AG04450 (cell line): ENCODE results near the gene KIF4B. TPM values are rescaled to one million over a fixed set of nuclear protein-coding genes. Genes with fewer than 3 reads are reported as not detected.
"Not testable (repeated sequence)": the region's sequence is repeated elsewhere in the genome, so short reads cannot be mapped to it uniquely, and the experiment has no call there.

Source experiments
- CTCF ChIA-PET: fragments of 300-600, 350-600 bp; formaldehyde crosslinking; extraction: SDS; loops from one replicate; lab custom pipeline; 2022; ENCODE audit warnings: antibody characterized with exemption, inconsistent platforms; lab: Charles Lee
- POLR2A ChIA-PET: fragments of 350-600 bp; formaldehyde crosslinking; extraction: SDS; loops from one replicate; lab custom pipeline; 2021; ENCODE audit warnings: antibody characterized with exemption, inconsistent platforms; lab: Yijun Ruan, JAX
- DNase-seq: peaks from one replicate; pipeline ENCODE4 v3.0.0-alpha.2; 2011; ENCODE audit warnings: low read depth, low spot score
- H3K27ac ChIP-seq: one replicate; pipeline ENCODE4 v1.5.1; 2012; ENCODE audit warnings: low read depth, low read length, control low read depth
- H3K27me3 ChIP-seq: one replicate; pipeline ENCODE4 v1.6.0; 2012; ENCODE audit warnings: low read length; ENCODE audit not compliant: control insufficient read depth, insufficient read depth
- H3K4me3 ChIP-seq: 2 replicates; pipeline ENCODE4 v1.5.1; 2011; ENCODE audit warnings: mild to moderate bottlenecking, low read depth, low read length, control low read depth
- H3K9me3 ChIP-seq: 2 replicates; pipeline ENCODE4 v1.5.1; 2012; ENCODE audit warnings: low read length; ENCODE audit not compliant: control insufficient read depth, insufficient read depth
- CTCF ChIP-seq: IDR thresholded peaks from 2 replicates; pipeline ENCODE4 v1.5.1; 2011; ENCODE audit warnings: low read depth, low read length, control low read depth, inconsistent platforms
- polyA plus RNA-seq: library from polyadenylated mRNA; depleted of rRNA; stranded (reverse); fragments of >200 nt; gene quantifications from 2 replicates; pipeline ENCODE4 v1.2.3, GENCODE V29; 2011

The KIF4B gene
- polyA plus RNA-seq, 1 experiment, result 0.02 TPM

GRCh38 chr5:154977409-154977808, 36.1 kb upstream of the KIF4B start:
- DNase-seq, result no peak
- POLR2A ChIA-PET, result no interaction called here
- no peak for TF ChIP-seq CTCF
- no peak overlapping the region for H3K27ac ChIP-seq
- H3K27me3 ChIP-seq, result no peaks in the 10 kb centered on the region
- H3K9me3 ChIP-seq, result no peaks in the 10 kb centered on the region
- CTCF ChIA-PET, result no interaction called here
- H3K4me3 ChIP-seq, result no peak overlapping the region

GRCh38 chr5:154978294-154978693, 35.3 kb upstream of the KIF4B start:
- H3K9me3 ChIP-seq, POLR2A ChIA-PET, CTCF ChIA-PET, DNase-seq, H3K27me3 ChIP-seq, H3K4me3 ChIP-seq, H3K27ac ChIP-seq: not testable (repeated sequence)

GRCh38 chr5:154984946-154985516, 28.5 kb upstream of the KIF4B start:
- POLR2A ChIA-PET, result no interaction called here

DNA sequence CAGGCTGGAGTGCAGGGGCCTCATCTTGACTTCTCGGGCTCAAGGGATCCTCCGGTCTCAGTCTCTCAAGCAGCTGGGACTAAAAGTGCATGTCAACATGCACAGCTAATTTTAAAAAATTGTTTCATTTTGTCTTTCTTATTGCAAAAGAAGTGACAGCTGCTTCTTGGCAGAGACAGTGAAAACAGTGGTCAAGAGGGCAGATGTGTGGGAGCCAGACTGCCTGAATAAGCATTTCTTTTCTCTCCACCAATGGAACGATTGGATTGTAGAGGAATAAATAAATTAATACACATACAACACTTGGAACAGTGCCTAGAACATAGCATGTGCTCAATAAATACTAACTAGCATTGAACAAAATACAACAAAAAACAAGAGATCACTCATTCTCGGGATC, 27.4 kb upstream of the KIF4B start:
- Histone ChIP-seq H3K27me3 (peaks cover 2% of the 10 kb centered on the region), H3K4me3 (no peak overlapping the region), H3K9me3 (no peaks in the 10 kb centered on the region), H3K27ac (no peak overlapping the region)
- DNase-seq, result no peak
- TF ChIP-seq CTCF, result no peak
- ChIA-PET POLR2A (no interaction called here), CTCF (no interaction called here)

More at GRCh38 chr5:154984946-154985516, 28.5 kb upstream of the KIF4B start:
- H3K27ac ChIP-seq, result no peak overlapping the region
- H3K9me3 ChIP-seq, result no peaks in the 10 kb centered on the region
- TF ChIP-seq CTCF, result no peak
- DNase-seq, result no peak
- H3K4me3 ChIP-seq, result no peak overlapping the region
- peaks cover 2% of the 10 kb centered on the region for H3K27me3 ChIP-seq
- CTCF ChIA-PET, result interaction anchor here (1.0 to 1.1 kb wide), 2 partner anchors 13 to 17 kb away, joined by 3 to 5 read pairs; no protein-coding TSS in a partner anchor

DNA sequence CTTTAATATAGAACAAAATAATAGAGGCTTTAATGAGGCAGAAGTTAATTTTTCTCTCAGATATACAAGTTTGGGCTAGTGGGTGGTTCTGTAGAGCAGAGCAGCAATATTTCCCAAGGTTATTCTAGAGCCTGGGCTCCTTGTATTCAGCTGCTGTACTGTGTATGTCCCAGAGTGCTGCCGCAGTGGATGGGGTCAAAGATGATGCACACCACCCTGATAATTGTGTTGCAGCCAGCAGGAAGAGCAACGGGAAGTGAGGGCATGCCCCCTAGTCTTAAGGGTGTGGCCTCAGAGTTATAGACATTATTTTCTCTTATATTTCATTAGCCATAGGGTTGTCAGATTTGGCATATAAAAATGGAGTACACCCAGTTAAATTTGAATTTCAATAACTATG, 23.9 kb upstream of the KIF4B start:
- ChIA-PET CTCF (interaction anchor here (1.9 kb wide), 1 partner anchor 17 kb away, joined by 8 read pairs; no protein-coding TSS in a partner anchor), POLR2A (no interaction called here)
- Histone ChIP-seq H3K27ac (no peak overlapping the region), H3K9me3 (no peaks in the 10 kb centered on the region), H3K27me3 (peaks cover 2% of the 10 kb centered on the region), H3K4me3 (no peak overlapping the region)
- no peak for DNase-seq
- no peak for TF ChIP-seq CTCF
